NB4 (cell line): ENCODE measurements around the gene KIFAP3.

Experiments
- CTCF ChIP-seq: IDR thresholded peaks from one replicate; pipeline ENCODE4 v1.5.1; 2012; ENCODE audit warnings: low read depth, low read length
- MAX ChIP-seq: IDR thresholded peaks from 2 replicates; pipeline ENCODE4 v1.6.1; 2011; ENCODE audit warnings: low read depth, low read length
- MYC ChIP-seq: IDR thresholded peaks from 2 replicates; pipeline ENCODE4 v1.6.1; 2011; ENCODE audit warnings: low read depth, low read length
- POLR2A ChIP-seq: IDR thresholded peaks from 2 replicates; pipeline ENCODE4 v1.6.1; 2011; ENCODE audit warnings: mild to moderate bottlenecking; ENCODE audit not compliant: insufficient read length; ENCODE audit errors: extremely low read depth

GRCh38 chr1:169877800-169878491 lies 196.5 kb downstream of the KIFAP3 start:
- TF ChIP-seq CTCF = no peak
- TF ChIP-seq POLR2A = no peak
- no peak for TF ChIP-seq MYC
- no peak for TF ChIP-seq MAX
